G401.6 (cell line): Measurements from ENCODE around the gene IFNA13.
"Not testable (repeated sequence)": the region's sequence is repeated elsewhere in the genome, so short reads cannot be mapped to it uniquely, and the experiment has no call there.

Experiments
- FAIRE-seq: peaks from 2 replicates; lab custom pipeline; 2012; peaks lifted over from hg19 to GRCh38; lab: Jason Lieb, UNC

IFNA13 gene

GRCh38 chr9:21367957-21368356, at the start of gene IFNA13:
Gene IFNA13 (minus strand): TSS chr9:21368057. CDS start chr9:21368010, 47 bp downstream.
- FAIRE-seq = no peak

- FAIRE-seq = no peak
Measured at GRCh38 chr9:21415493-21416267, 47.8 kb upstream of the IFNA13 start.

DNA sequence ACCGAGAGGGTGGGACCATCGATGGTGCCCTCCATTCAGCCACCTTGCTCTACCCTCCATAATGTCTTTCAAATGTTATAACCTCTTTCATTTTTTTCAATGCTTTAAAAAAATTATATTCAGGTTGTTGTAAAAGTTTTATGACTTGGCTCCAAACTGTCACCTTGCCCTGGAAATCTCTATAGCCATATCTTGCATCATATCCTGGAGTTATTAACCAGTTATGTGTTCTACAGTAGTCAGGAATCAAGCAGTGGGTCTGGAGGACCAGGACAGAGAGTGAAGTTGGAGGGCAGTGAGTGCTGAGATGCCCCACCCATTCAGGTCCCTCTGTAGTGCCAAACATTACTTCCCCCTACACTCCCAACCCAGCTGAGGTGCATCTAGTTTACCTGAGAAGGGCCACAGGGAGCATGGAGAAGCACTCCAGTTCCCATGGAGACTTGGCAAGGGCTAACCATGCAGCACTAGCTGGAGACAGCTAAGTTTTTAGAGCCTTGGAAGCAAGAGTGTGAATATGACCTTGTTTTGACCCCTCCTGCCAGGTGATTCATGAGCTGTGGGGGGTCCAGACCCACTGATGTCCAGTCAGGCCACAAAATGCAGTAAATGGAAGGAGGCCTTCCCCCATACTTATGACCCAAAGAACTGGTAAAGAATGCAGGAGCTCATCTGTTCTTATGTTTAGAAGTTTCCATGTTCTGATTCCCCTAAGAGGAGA, 46.5 kb upstream of the IFNA13 start:
- no peak for FAIRE-seq

- no peak for FAIRE-seq
Measured at GRCh38 chr9:21413624-21414023, 45.8 kb upstream of the IFNA13 start.

GRCh38 chr9:21413151-21413550, 45.3 kb upstream of the IFNA13 start:
- FAIRE-seq = no peak

DNA sequence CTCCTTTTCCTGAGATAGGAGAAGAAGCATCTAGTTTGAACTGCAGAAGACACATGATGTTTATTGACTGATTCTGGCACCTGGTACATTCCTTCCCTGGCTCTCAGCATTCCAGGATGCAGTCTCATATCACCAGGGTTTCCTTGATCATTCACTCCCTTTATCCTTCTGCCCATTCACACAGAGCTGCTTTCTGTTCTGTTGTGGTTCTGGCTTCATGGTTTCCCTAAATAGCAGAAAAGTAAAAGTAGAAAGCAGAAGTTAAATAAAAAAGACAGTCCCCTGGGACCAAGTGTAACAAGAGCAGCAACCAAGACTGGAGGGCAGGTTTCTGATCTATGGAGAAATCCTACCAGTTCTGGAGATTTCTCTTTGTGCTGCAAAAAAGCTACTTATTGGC, 44.2 kb upstream of the IFNA13 start:
- no peak for FAIRE-seq

GRCh38 chr9:21408817-21409216, 41.0 kb upstream of the IFNA13 start, which contains the start of gene IFNA8:
Gene IFNA8 (plus strand): TSS chr9:21409117. CDS start chr9:21409177, 60 bp downstream.
- no peak for FAIRE-seq

GRCh38 chr9:21404146-21404545, 36.3 kb upstream of the IFNA13 start:
- FAIRE-seq = no peak

GRCh38 chr9:21402386-21403251, 34.8 kb upstream of the IFNA13 start:
- FAIRE-seq = no peak

GRCh38 chr9:21399956-21400355, 32.1 kb upstream of the IFNA13 start:
- no peak for FAIRE-seq

- FAIRE-seq = no peak
Measured at GRCh38 chr9:21398955-21399489, 31.2 kb upstream of the IFNA13 start.

- no peak for FAIRE-seq
Measured at GRCh38 chr9:21395778-21396717, 28.2 kb upstream of the IFNA13 start.

DNA sequence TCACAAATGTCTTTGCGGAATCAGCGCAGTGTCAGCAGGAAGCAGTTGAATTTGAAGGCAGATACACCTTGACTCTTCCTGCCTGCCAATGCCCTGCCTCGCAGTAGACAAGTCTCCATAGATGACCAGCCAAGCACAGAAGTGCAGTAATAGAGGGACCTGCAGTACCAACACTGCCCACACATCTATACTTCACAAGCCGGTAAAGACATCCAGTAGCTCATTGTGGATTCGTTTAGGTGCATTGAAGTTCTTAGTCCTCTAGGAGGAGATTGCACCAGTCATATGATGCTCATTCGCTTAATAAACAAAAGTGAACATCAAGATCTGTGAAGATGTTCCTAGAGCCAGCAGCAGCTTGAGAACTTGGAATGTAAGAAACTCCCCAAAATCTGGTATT, 24.4 kb upstream of the IFNA13 start:
- no peak for FAIRE-seq

DNA sequence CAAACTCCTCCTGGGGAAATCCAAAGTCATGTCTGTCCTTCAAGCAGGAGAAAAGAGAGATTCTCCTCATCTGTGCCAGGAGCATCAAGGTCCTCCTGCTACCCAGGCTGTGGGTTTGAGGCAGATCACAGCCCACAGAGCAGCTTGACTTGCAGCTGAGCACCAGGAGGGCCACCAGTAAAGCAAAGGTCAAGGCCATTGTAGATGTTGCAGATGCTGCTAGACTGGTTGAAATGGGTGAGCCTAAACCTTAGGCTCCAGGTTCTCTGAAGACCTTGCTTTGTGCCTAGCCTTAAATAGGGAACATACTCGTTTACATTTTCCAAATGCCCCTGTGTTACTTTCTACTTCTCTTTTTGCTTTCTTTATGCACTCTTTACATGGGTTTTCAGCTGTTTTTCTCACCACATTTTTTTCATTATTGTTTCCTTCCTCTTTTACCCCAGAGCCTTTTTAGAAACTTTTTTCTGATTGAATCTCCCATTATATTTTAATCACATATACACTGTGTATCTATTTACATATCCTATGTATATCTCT, 17.3 kb upstream of the IFNA13 start, which contains the start of gene IFNA2:
IFNA2 (minus strand) TSS at position 268 of the 540 bp plus-strand sequence; CDS start at position 199, 69 bp downstream.
- FAIRE-seq = no peak

- no peak for FAIRE-seq
Measured at GRCh38 chr9:21383627-21384026, 15.8 kb upstream of the IFNA13 start.

- no peak for FAIRE-seq
Measured at GRCh38 chr9:21381448-21382339, 13.8 kb upstream of the IFNA13 start.

DNA sequence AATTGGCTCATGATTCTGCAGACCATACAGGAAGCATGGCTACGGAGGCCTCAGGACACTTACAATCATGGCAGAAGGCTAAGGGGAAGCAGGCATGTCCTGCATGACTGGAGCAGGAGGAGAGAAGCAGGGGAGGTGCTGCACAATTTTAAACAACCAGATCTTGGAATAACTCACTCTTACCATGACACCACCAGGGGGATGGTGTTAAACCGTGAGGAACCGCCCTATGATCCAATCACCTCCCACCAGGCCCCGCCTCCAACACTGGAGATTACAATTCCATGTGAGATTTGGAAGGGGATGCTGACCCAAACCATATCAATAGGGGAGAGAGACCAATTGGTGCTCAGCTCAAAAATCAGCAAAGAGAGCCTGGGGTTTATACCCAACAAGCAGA, 3.6 kb upstream of the IFNA13 start:
- FAIRE-seq = not testable (repeated sequence)

- FAIRE-seq = peak; percentile 3
Measured at GRCh38 chr9:21367169-21367568, 688 bp downstream of the IFNA13 start.

GRCh38 chr9:21362287-21362686, 5.6 kb downstream of the IFNA13 start:
- FAIRE-seq = no peak
